Stimulated activated naive CD4-positive, alpha-beta T cell treated with Interleukin-2 at 50 U/mL for 16 hours (primary cell): ENCODE data around the gene INSIG1.

Experiments used
- DNase-seq: peaks from one replicate; lab custom pipeline; 2025; lab: John Stamatoyannopoulos, UW

Gene INSIG1

DNA sequence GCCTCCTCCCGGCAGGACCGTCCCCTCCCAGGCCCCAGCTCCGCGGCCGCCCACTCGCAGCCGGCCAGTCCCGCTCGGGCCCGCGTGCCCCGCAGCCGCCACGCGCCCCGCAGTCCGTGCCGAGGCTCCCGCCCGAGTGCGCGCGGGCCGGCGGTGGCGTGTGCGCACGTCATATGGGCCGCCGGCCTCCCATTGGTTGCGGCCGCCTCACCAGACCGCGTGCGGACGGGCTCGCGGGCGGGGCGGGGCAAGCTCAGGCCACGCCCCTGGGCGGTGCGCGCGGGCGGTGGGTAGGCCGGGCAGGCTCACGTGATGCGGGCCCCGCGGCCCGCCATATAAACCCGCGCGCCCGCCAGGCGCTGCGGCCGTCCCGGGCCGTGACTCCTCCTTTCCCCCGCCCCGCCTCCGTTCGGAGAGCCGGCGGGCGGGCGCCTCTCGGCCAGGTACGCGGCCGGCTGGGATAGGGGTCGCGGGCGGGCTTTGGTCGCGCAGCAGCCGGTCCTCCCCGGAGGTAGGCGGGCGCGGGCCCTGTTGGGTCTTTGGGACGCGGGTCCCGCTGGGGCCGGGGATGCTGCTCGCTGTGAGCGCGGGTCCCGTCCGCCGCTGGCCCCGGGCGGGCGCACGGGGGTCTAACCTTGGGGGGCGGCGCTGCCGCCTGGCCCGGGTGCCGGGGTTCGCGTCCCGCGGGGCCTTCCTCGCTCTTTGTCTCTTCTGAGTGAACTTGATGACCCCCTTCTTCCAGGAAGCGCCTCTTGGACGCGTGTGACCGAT lies at the start of gene INSIG1:
INSIG1 (plus strand) TSS at position 362 of the 771 bp plus-strand sequence; CDS start at position 770, 408 bp downstream.
- DNase-seq = peak; percentile 85

DNA sequence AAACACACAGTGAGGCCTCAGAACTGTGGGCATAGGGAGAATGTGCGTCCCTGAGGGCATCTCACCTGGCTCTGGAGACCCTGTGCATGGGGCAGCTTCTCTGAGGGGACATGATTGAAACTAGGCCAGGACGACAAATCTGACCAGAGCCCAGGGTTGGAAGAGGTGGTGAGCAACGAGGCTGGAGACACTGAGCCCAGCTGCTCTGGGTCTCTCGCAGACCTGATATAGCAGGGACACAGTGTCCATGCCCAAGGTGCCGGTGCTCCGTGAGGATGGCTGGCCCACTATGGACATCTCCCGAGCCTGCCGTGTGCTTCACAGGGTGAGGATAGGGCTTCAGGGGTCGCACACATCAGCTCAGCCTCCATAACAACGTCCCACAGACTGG lies 49.3 kb upstream of the INSIG1 start:
- no peak for DNase-seq

DNA sequence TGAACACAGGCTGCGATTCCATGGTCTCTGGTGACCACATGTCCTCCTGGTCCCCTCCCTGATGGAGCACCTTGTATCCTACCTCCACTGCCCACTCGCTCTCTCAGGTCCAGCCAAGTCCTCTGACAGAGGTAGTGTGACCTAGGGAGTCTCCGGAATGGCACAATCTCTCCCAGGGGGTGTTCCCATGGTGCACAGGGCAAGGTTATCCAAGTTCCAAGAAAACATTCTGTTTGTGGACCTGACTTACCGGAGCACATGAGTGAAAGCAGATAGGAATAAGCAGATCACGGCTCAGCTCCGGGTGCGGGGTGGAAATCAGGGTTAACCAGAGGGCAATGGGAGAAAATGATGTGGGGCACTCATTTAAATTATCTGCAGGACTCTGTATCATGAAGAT lies 45.8 kb upstream of the INSIG1 start:
- no peak for DNase-seq

DNA sequence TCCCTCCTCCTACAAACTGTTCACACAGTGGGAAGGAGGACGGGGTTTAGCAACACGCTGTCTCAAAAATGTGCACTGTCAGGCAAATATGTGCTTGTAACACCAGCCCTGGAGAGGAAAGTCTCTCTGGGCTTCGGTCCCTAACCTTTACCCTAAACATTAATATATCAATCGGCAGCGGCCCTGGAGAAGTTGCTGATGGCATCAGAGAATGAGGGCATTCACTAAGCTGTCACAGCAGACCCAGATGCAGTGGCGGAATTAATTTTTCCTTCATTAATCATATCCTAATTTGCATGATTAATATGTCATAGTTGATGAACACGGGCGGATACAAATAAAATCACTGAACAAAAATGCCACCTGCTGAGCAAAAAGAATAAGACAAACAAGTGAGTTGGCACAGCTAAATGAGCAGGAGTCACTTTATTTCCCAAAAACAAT lies 45.2 kb upstream of the INSIG1 start:
- no peak for DNase-seq

DNA sequence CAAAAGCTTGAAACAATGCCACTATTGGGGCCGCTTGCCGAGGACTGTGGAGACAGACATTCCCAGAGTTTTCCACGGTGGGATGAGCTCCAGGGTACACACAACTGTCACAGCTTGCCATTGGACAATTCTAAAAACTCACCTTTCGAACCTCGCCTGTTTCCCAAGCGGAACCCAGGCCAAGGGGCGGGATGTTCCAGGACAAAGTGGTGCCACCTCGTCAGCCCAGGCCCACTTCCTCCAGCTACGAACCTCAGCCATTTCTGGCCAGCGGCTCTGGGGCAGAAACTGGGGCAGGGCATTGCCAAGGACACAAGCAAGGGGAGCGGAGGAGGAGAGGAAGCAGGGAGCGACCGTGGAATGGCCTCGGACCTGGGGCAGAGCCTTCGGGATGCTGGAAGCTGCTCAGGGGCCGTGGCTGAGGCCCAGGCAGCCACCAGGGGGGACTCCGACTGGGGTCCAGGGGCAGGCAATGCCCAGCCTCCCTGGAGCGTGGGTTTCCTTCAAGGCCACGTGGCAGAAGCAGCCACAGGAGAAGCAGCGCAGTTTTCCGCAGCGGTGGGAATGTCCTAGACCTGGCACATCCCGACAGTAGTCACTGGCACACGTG lies 44.7 kb upstream of the INSIG1 start:
- no peak for DNase-seq

DNA sequence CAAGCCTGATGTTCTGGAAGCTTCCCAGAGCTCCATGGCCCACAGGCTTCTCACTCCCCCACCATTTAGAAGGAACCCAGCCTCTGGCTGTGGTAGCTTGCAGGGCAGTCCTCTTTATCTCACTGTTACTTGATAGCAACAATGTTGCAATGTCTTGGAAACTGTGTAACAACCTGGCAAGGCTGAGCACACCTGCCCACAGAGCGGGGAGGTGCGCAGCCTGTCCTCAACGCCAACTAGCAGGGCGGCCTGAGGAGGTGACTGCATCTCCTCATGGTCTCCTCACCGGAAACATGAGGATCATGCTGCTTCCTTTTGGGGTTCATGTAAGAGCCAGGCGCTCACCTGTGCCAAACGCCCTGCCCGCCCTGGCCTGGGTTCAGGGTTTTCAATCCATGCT lies 43.7 kb upstream of the INSIG1 start:
- no peak for DNase-seq

DNA sequence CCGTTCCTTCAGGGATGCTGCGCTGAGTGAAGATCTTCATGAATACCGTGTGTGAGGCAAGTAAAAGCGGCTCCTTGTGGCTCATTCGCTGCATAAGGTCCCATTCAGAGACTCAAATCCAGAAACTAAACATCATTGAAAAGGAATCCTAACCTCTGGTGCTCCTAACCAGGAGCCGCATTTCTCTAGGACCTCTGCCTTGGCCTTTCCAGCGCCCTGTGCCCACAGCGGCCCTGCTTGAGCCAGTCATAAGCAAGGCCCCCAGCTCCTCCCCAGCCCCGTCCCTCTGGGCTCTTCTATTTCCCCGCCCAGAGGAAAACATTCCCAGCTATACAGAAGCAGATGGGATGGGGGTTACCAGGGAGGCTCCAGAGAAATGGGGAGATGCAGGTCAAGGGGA lies 42.6 kb upstream of the INSIG1 start:
- DNase-seq = no peak

DNA sequence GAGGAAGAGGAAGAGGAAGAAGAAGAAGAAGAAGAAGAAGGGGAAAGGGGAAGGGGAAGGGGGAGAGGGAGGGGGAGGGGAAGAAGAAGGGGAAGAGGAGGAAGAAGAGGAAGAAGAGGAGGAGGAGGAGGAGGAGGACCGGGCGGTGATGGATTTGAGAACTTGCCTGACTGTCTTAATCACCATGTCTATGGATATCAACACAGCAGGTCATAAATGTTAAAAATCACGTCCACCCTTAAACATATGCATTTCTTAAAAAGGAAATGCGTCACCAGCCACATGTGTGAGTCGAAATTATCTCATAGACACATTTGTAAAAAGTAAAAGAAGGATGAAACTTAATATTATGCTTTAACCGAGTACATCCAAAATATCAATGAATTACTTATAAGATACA lies 42.1 kb upstream of the INSIG1 start:
- DNase-seq = no peak

DNA sequence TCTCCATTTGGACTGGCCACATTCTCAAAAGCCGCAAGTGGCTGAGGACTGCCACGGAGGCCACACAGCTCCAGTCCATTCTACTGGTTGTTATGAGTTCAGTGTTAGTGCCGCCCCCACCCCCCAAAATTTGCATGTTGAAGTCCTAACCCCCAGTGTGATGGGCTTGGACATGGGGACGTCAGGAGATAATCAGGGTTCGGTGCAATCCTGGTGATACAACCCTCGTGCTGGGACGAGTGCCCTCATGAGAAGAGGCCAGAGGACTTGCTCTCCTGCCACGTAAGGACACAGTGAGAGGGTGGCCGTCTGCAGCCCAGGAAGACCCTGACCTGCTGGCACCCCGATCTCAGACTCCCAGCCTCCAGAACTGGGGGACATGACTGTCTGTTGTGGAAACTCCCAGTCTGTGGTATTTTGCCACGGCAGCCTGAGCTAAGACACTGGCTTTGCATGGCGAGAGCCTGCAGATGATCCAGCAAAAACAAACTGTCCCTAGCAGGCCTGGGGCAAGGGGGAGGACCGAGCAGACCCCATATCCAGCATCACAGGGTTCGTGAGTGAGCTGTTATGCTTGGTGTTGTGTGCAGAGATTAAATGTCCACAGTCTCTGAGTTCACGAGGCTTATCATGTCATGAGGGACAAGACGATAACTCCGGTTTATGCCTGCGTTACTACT lies 41.5 kb upstream of the INSIG1 start:
- DNase-seq = no peak

DNA sequence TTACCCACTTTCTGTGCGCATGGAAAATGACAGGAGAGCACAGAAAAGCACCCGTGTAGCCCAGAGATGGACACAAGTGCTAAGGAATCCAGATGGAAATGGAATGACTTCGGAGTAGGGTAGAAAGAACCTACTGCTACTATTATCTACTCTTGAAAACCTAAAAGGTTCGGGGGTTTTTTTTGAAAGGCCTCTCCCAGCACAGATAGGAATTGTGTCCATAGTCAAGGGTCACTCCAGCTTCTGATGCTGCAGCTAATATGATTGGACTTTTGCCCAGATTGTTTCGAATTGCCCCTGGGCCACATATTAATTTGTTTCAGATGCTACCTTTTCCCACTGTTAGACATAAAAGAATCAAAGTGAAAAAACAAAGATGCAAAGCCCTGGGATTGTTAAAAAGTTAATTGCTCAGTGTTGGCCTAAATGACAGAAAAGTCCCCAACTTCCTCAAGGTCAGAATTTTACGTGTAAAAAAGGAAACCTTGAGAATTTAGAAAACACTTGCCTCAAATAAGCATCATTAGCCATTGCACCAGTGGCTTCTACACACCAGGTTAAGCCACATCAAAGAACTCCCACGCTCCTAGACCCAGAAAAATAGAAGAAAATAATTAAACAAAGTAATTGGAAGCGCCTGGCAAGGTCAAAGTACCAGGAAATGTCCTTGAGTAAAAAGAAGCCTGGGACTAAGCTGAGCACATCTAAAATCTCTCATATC lies 40.8 kb upstream of the INSIG1 start:
- DNase-seq = no peak

DNA sequence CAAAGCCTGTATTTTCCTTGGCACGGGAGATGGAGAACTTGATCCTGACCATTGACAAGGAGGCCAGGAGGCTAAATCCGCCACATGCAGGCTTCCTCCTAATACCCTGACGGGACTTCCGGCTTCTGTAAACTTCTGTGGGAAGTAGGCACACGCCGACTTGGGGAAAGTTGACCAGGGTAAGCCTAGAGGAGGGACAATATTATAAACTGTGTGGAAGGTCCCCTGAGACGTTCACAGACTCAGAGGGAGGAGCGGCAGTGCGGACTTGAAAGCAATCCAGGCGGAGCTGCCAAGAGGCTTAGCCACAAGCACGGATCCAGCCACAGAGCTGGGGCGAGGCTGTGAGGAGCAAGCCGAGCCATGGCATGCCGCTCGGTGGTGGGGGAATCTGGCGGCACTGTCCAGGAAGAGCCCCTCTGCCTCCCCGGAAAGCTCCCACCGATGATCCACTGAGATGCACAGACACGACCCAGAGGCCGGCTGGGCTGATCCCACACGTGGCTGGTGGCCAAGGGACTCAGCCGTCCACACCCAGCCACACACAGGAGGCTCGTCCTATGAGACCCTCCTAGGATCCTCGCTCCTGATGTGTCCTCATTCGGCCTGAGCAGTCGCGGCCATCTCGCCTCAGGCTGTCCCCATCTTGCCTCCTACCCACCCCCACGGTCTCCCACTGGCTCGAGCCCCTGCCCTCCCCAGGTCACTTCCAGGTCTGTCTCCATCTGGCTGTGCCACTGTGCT lies 40.0 kb upstream of the INSIG1 start:
- DNase-seq = no peak

DNA sequence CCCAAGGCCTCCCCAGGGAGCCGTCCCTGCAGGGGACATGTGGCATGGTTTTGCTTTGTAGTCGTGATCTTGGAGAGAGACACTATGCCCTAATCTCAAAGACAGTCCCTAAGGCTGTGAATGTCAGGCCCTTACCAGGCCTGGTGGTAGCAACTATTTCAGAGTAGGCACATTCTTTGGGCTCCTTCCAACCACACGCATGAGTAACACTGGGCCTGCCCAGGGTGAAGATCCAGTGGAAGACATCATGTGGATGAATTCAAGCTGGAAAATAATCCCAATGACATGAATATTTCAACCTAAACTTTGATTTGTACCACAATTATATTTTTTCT lies 39.5 kb upstream of the INSIG1 start:
- DNase-seq = no peak

DNA sequence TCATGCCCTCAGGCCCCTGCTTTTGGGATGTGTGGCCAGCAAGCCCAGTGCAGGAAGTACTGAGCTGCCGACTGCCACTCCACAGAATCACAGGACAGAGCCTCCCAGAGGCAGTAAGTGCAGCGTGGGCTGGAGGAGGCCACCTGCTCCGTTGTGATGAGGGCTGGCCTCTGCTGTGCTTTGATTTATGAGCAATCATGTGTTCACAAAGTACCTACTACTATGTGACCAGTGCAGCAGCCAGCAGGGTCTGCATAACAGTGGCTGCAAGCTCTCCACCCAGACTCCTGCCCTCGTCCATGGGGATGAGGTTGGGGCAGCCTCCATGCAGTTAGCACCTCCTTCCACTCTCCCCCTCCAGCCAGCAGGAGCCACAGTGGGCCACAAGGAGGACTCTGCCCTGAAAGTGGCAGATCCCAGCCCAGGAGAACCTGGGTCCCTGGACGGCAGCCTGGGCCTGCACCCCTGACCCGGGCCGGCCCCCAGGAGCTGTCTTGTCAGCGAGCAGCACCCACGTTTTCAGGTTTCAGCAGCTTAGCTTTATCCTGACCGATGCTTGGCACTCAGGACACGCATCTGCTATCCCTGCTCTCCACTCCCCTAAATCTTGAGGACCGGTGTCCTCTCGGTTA lies 37.7 kb upstream of the INSIG1 start:
- DNase-seq = no peak

DNA sequence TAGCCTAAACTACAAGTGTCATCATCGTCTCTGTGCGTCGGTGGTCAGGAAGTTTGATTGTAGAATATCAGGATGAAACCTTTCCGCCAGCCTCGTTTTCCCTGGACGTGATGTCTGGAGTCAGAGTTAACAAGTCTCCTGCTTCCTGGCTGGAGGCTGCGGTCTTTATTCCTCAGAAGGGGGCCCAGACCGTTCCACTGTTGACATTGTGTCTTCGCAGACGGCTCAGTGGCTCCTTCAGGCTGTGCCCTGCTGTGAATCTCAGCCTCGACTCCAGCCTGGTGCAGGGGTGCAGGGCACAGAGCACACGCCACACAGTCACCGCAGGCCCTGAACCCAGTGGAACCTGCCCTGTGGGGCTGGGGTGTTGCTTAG lies 37.2 kb upstream of the INSIG1 start:
- no peak for DNase-seq

DNA sequence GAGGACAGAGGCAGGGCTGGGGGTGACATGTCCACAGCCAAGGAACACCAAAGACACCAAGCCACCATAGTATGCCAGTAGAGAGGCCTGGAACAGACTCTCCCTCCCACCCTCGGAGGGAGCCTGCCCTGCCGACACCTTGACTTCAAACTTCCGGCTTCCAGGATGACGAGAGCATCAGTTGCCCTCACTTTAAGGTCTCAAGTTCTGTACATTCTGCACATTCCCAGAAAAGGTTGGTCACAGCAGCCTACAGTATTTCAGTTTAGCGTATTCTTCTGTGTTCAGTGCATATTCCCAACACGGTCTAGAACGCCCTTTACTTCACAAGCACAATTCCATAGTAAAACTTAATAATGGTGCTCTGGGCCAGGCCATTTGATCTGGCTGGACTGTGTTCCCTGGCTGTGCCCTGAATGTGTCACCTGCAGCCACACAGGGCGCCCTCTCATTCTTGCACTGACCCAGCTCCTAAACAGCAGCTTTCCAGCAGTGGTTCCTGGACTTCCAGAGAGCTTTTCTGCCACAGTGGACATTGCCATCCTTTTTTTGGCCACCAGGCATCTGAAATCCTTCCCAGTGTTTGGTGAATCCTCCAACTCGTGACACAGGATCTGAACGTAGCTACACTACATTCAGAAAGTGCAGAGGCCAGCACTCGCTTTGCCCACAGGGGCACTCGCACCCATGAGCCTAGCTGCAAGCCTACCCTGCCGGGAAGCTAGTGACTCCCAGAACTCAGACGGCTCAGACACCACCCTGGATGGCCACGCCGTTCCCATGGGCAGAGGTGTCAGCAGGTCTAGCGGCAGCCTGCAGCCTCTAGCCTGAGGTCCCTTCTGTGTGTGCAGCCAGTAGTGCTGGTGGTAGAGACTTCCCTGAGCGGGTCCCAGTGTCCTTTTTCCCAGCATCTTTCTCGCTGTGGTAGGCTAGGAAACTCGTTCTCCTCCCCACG lies 36.4 kb upstream of the INSIG1 start:
- no peak for DNase-seq

DNA sequence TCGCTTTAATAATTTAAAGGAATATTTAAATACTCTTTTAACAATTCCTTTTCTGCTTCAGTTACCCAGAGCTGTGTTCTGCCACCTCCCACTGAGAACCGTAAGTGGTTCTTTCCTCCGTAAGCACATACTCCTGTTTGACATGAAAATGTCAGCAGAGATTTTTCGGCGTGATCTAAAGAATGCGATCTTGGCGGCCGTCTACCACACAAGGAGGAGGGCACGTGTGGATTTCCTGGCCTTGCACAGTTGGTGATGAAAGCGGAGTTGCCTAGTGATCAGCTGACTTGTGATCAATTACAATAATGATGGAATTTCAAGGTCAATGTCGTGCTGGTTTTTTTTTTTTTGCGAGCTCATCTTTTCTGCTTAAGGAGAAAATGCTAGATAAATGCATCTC lies 35.6 kb upstream of the INSIG1 start:
- no peak for DNase-seq

DNA sequence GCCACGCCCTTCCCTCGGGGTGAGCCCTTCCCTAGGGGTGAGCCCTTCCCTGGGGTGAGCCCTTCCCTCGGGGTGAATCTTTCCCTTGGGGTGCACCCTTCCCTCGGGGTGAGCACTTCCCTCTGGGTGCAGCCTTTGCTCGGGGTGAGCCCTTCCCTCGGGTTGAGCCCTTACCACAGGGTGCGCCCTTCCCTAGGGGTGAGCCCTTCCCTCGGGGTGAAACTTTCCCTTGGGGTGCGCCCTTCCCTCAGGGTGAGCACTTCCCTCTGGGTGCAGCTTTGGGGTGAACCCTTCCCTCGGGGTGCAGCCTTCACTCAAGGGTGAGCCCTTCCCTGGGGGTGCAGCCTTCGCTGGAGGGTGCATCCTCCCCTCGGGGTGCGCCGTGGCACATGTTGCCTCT lies 34.6 kb upstream of the INSIG1 start:
- no peak for DNase-seq

DNA sequence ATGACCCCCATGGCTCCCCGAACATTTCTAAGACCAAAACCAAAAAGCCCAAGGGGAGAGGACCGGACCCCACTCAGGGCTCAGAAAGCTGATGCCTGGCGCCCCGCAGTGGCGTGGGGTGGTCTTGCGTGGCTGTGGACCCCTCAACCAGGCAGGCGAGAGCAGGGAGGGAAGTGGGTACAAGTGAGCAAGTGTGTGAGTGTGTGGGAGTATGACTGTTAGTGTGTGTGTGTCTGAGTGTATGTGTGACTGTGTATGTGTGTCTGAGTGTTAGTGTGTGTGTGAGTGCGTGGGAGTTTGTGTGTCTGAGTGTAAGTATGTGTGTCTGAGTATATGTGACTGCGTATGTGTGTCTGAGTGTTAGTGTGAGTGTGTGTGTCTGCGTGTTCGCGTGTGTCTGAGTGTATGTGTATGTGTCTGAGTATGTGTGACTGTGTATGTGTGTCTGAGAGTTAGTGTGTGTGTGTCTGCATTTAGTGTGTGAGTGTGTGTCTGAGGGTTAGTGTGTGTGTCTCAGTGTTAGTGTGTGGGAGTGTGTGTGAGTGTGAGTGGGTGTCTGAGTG lies 34.0 kb upstream of the INSIG1 start:
- DNase-seq = no peak

DNA sequence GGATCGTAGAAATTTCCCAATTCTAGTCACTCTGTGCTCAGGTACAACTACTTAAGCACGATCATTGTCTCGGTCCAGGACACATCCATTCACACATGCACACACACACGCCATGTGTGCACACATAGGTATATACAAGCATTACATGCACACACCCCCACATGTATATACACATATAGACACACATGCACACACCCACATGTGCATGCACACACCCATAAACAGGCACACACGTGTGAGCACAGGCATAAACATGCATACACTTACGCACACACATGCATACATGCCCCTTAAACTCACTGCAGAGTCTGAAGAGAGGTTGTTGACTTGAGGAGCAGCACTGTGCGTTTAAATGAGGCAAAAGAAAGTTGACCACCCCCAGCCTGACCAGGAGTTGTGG lies 32.5 kb upstream of the INSIG1 start:
- DNase-seq = no peak

DNA sequence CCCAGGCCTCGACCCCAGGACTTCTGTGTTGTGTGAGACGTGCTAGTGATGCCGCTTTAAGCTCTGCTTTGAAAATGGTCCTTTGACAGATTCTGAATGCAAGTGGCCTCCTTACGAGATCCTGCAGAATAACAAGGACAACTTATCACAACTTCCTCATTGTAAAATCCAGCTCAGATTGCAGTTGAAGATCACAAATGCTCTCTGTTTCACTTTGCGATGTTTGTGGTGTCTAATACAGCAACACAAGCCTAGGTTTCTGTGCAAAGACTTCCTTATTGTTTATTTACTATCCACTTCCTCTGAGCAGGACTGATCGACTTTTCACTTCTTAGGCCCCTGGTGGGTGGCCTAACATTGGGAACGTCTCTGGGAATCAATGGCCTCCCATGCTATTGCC lies 31.7 kb upstream of the INSIG1 start:
- no peak for DNase-seq
